Measurements from ENCODE around the gene MYO18B.

The MYO18B gene

GRCh38 chr22:25930083-25930482, 188.1 kb downstream of the MYO18B start:
- no peak for DNase-seq (ENCODE audit: low read depth, low spot score)
- H3K36me3 ChIP-seq (ENCODE audit: insufficient read depth, insufficient read length, low read length) = no peaks in the 10 kb centered on the region
- H3K4me3 ChIP-seq (ENCODE audit: insufficient read length, low read depth) = no peak overlapping the region
- H3K9me3 ChIP-seq (ENCODE audit: insufficient read depth, low read length) = no peaks in the 10 kb centered on the region
- no peak overlapping the region for H3K9ac ChIP-seq (ENCODE audit: insufficient read length, low read depth)
- TF ChIP-seq SUZ12 (IDR thresholded peaks at IDR 0.05; ENCODE audit: extremely low read depth, insufficient read depth, insufficient read length) = no peak
- no peak for TF ChIP-seq YY1 (IDR thresholded peaks at IDR 0.05; ENCODE audit: insufficient read depth, insufficient read length)
- TF ChIP-seq ZNF274 (IDR thresholded peaks at IDR 0.05; ENCODE audit: low read depth, low read length) = no peak
- no peaks in the 10 kb centered on the region for H3K4me1 ChIP-seq (ENCODE audit: insufficient read depth, insufficient read length)
- no peaks in the 10 kb centered on the region for H3K27me3 ChIP-seq (ENCODE audit: insufficient read depth, insufficient read length)

GRCh38 chr22:25930788-25931310, 188.9 kb downstream of the MYO18B start:
- no peaks in the 10 kb centered on the region for H3K9me3 ChIP-seq (ENCODE audit: insufficient read depth, low read length)
- no peak overlapping the region for H3K9ac ChIP-seq (ENCODE audit: insufficient read length, low read depth)
- H3K4me1 ChIP-seq (ENCODE audit: insufficient read depth, insufficient read length) = peaks cover 4% of the 10 kb centered on the region
- TF ChIP-seq YY1 (IDR thresholded peaks at IDR 0.05; ENCODE audit: insufficient read depth, insufficient read length) (no peak), ZNF274 (IDR thresholded peaks at IDR 0.05; ENCODE audit: low read depth, low read length) (no peak), SUZ12 (IDR thresholded peaks at IDR 0.05; ENCODE audit: extremely low read depth, insufficient read depth, insufficient read length) (no peak)
- H3K4me3 ChIP-seq (ENCODE audit: insufficient read length, low read depth) = no peak overlapping the region
- no peak for DNase-seq (ENCODE audit: low read depth, low spot score)
- H3K36me3 ChIP-seq (ENCODE audit: insufficient read depth, insufficient read length, low read length) = no peaks in the 10 kb centered on the region
- no peaks in the 10 kb centered on the region for H3K27me3 ChIP-seq (ENCODE audit: insufficient read depth, insufficient read length)

GRCh38 chr22:25933158-25933788, 191.3 kb downstream of the MYO18B start:
- TF ChIP-seq ZNF274 (IDR thresholded peaks at IDR 0.05; ENCODE audit: low read depth, low read length) (no peak), SUZ12 (IDR thresholded peaks at IDR 0.05; ENCODE audit: extremely low read depth, insufficient read depth, insufficient read length) (no peak), YY1 (IDR thresholded peaks at IDR 0.05; ENCODE audit: insufficient read depth, insufficient read length) (no peak)
- Histone ChIP-seq H3K9me3 (ENCODE audit: insufficient read depth, low read length) (no peaks in the 10 kb centered on the region), H3K36me3 (ENCODE audit: insufficient read depth, insufficient read length, low read length) (no peaks in the 10 kb centered on the region), H3K9ac (ENCODE audit: insufficient read length, low read depth) (no peak overlapping the region), H3K4me1 (ENCODE audit: insufficient read depth, insufficient read length) (peaks cover 7% of the 10 kb centered on the region), H3K4me3 (ENCODE audit: insufficient read length, low read depth) (no peak overlapping the region), H3K27me3 (ENCODE audit: insufficient read depth, insufficient read length) (no peaks in the 10 kb centered on the region)
- no peak for DNase-seq (ENCODE audit: low read depth, low spot score)

GRCh38 chr22:25935266-25936058, 193.5 kb downstream of the MYO18B start:
- Histone ChIP-seq H3K4me1 (ENCODE audit: insufficient read depth, insufficient read length) (peaks cover 8% of the 10 kb centered on the region), H3K4me3 (ENCODE audit: insufficient read length, low read depth) (no peak overlapping the region), H3K27me3 (ENCODE audit: insufficient read depth, insufficient read length) (no peaks in the 10 kb centered on the region), H3K9me3 (ENCODE audit: insufficient read depth, low read length) (peaks cover 8% of the 10 kb centered on the region; the same call in 1 of the 2 replicates), H3K9ac (ENCODE audit: insufficient read length, low read depth) (peak overlapping the region; percentile 23), H3K36me3 (ENCODE audit: insufficient read depth, insufficient read length, low read length) (no peaks in the 10 kb centered on the region)
- DNase-seq (ENCODE audit: low read depth, low spot score) = no peak
- no peak for TF ChIP-seq YY1 (IDR thresholded peaks at IDR 0.05; ENCODE audit: insufficient read depth, insufficient read length)
- no peak for TF ChIP-seq ZNF274 (IDR thresholded peaks at IDR 0.05; ENCODE audit: low read depth, low read length)
- TF ChIP-seq SUZ12 (IDR thresholded peaks at IDR 0.05; ENCODE audit: extremely low read depth, insufficient read depth, insufficient read length) = no peak

GRCh38 chr22:25938151-25938550, 196.2 kb downstream of the MYO18B start:
- TF ChIP-seq ZNF274 (IDR thresholded peaks at IDR 0.05; ENCODE audit: low read depth, low read length) (no peak), SUZ12 (IDR thresholded peaks at IDR 0.05; ENCODE audit: extremely low read depth, insufficient read depth, insufficient read length) (no peak), YY1 (IDR thresholded peaks at IDR 0.05; ENCODE audit: insufficient read depth, insufficient read length) (no peak)

GRCh38 chr22:25939384-25939783, 197.4 kb downstream of the MYO18B start:
- Histone ChIP-seq H3K4me1 (ENCODE audit: insufficient read depth, insufficient read length) (peaks cover 8% of the 10 kb centered on the region), H3K27me3 (ENCODE audit: insufficient read depth, insufficient read length) (no peaks in the 10 kb centered on the region), H3K4me3 (ENCODE audit: insufficient read length, low read depth) (no peak overlapping the region), H3K9me3 (ENCODE audit: insufficient read depth, low read length) (peaks cover 8% of the 10 kb centered on the region; the same call in 1 of the 2 replicates), H3K9ac (ENCODE audit: insufficient read length, low read depth) (no peak overlapping the region), H3K36me3 (ENCODE audit: insufficient read depth, insufficient read length, low read length) (no peaks in the 10 kb centered on the region)
- TF ChIP-seq SUZ12 (IDR thresholded peaks at IDR 0.05; ENCODE audit: extremely low read depth, insufficient read depth, insufficient read length) (no peak), YY1 (IDR thresholded peaks at IDR 0.05; ENCODE audit: insufficient read depth, insufficient read length) (no peak), ZNF274 (IDR thresholded peaks at IDR 0.05; ENCODE audit: low read depth, low read length) (no peak)
- no peak for DNase-seq (ENCODE audit: low read depth, low spot score)

More at GRCh38 chr22:25938151-25938550, 196.2 kb downstream of the MYO18B start:
- Histone ChIP-seq H3K9me3 (ENCODE audit: insufficient read depth, low read length) (peaks cover 8% of the 10 kb centered on the region; the same call in 1 of the 2 replicates), H3K36me3 (ENCODE audit: insufficient read depth, insufficient read length, low read length) (no peaks in the 10 kb centered on the region), H3K4me3 (ENCODE audit: insufficient read length, low read depth) (no peak overlapping the region), H3K9ac (ENCODE audit: insufficient read length, low read depth) (no peak overlapping the region), H3K4me1 (ENCODE audit: insufficient read depth, insufficient read length) (peaks cover 8% of the 10 kb centered on the region), H3K27me3 (ENCODE audit: insufficient read depth, insufficient read length) (no peaks in the 10 kb centered on the region)
- no peak for DNase-seq (ENCODE audit: low read depth, low spot score)

GRCh38 chr22:25940479-25940878, 198.5 kb downstream of the MYO18B start:
- H3K36me3 ChIP-seq (ENCODE audit: insufficient read depth, insufficient read length, low read length) = no peaks in the 10 kb centered on the region
- no peaks in the 10 kb centered on the region for H3K27me3 ChIP-seq (ENCODE audit: insufficient read depth, insufficient read length)
- no peak overlapping the region for H3K9ac ChIP-seq (ENCODE audit: insufficient read length, low read depth)
- TF ChIP-seq ZNF274 (IDR thresholded peaks at IDR 0.05; ENCODE audit: low read depth, low read length) (no peak), YY1 (IDR thresholded peaks at IDR 0.05; ENCODE audit: insufficient read depth, insufficient read length) (no peak)
- peaks cover 8% of the 10 kb centered on the region; the same call in 1 of the 2 replicates for H3K9me3 ChIP-seq (ENCODE audit: insufficient read depth, low read length)
- no peak for DNase-seq (ENCODE audit: low read depth, low spot score)
- H3K4me3 ChIP-seq (ENCODE audit: insufficient read length, low read depth) = no peak overlapping the region
- H3K4me1 ChIP-seq (ENCODE audit: insufficient read depth, insufficient read length) = peaks cover 8% of the 10 kb centered on the region
